Fibroblast of mammary gland (primary cell): ENCODE results near the gene PIK3IP1.

Experiments
- DNase-seq: peaks from one replicate; pipeline ENCODE4 v3.0.0-alpha.2; 2010; ENCODE audit warnings: low read depth
- H3K4me3 ChIP-seq: 2 replicates; pipeline ENCODE4 v1.5.1; 2011; ENCODE audit warnings: low read depth, mild to moderate bottlenecking, low read length, moderate library complexity; ENCODE audit not compliant: control insufficient read depth
- TF ChIP-seq, protein P1 (sequence below): conservative IDR thresholded peaks from 2 replicates; pipeline ENCODE4 v1.5.1; 2011; ENCODE audit warnings: low read depth, low read length, inconsistent platforms; ENCODE audit not compliant: control insufficient read depth, insufficient read depth

PIK3IP1 gene, protein sequence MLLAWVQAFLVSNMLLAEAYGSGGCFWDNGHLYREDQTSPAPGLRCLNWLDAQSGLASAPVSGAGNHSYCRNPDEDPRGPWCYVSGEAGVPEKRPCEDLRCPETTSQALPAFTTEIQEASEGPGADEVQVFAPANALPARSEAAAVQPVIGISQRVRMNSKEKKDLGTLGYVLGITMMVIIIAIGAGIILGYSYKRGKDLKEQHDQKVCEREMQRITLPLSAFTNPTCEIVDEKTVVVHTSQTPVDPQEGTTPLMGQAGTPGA

DNA sequence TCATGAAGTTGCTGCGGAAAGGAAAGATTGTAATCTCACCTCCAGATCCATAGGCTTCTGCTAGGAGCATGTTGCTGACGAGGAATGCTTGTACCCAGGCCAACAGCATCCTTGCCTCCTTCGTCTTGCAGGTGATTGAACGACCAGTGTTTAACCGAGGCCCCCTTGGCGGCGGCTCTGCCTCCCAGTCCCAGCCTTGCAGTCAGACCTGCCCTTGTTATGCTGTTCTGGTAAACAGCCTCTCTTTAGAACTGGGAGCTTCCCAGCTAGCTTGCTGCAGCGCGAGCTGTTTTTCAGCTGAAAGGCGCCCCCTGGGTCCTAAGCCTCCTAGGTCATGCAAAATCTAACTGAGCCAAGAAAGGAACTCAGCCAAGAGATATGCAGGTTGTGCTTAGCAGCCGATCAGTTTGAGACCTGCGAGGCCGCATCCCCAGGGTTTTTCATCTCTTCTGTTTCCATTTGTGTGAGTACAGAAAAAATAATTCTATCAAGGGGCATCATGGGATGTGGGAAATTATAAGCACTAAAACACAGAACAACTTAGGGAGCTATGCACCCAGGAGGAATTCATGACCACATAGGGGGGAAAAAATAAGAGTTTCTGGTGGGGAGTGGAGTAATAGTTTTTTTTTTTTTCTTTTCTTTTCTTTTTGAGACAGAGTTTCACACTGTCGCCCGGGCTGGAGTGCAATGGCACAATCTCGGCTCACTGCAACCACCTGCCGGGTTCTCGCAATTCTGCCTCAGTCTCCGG, at the start of gene PIK3IP1:
TSS of gene PIK3IP1 (minus strand) at position 253 of the 754 bp plus-strand sequence. CDS start at position 109, 144 bp downstream.
- peak within 1 kb of the TSS; percentile 71 for H3K4me3 ChIP-seq
- peak; percentile 87 for DNase-seq
- TF ChIP-seq, protein P1, sequence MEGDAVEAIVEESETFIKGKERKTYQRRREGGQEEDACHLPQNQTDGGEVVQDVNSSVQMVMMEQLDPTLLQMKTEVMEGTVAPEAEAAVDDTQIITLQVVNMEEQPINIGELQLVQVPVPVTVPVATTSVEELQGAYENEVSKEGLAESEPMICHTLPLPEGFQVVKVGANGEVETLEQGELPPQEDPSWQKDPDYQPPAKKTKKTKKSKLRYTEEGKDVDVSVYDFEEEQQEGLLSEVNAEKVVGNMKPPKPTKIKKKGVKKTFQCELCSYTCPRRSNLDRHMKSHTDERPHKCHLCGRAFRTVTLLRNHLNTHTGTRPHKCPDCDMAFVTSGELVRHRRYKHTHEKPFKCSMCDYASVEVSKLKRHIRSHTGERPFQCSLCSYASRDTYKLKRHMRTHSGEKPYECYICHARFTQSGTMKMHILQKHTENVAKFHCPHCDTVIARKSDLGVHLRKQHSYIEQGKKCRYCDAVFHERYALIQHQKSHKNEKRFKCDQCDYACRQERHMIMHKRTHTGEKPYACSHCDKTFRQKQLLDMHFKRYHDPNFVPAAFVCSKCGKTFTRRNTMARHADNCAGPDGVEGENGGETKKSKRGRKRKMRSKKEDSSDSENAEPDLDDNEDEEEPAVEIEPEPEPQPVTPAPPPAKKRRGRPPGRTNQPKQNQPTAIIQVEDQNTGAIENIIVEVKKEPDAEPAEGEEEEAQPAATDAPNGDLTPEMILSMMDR, result peak; percentile 38

DNA sequence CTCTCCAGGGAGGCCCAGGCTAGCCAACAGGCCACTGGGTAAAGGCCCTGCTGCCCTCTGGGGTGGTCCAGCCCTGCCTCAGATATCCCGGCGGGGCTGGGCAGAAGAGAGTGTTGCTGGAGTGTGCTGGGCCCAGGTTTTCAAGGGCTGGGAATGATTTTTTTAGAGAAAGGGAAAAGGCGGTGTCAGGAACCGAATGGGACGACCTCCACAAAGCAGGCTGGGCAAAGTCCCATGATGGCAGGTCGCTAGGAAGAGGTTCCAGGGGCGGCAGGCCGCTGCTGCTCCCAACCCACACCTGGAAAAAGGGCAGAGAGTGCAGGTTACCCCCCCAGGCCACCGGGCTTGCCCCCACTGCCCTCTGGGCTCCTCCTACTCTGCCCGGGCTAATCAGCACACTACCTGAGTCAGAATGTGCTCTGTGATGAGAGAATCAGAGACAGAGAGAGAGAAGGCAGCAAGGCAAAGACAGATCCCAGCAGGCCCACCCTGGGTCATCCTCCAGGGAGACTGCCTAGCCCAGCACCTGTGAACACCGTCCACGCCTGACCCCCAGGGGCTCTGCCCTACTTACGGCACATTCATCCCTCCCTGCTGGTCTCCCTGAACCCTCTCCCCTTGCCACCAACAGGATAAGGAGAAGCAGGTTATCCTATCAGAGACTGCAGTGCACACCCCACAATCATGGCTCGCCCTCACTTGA, 49.2 kb upstream of the PIK3IP1 start:
- TF ChIP-seq, protein P1, result no peak
- no peak for DNase-seq
- H3K4me3 ChIP-seq, result no peak overlapping the region

DNA sequence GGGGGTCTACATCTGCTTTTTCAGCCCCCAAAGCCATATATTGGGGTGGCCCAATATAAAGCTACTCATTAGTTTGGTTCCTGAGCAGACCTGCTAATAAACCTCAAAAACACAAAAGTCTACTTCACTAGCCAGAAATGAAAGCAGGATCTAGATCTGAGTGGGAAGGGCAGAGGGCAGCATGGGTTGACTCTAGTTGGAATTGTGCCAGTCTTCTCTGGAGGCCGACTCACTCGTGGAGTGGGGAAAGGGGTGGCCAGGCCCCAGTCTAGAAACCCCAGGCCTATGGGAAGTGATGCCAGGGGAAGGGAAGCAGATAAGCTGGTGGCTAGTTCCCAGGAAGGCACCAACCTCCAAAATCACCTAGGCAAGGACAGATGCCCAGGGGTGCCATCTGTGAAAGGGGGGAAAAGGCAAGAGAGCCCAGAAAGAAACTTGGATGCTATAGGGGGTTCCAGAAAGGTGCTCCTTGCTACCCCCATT, 48.5 kb upstream of the PIK3IP1 start:
- TF ChIP-seq, protein P1, result no peak
- H3K4me3 ChIP-seq, result no peak overlapping the region
- DNase-seq, result no peak

DNA sequence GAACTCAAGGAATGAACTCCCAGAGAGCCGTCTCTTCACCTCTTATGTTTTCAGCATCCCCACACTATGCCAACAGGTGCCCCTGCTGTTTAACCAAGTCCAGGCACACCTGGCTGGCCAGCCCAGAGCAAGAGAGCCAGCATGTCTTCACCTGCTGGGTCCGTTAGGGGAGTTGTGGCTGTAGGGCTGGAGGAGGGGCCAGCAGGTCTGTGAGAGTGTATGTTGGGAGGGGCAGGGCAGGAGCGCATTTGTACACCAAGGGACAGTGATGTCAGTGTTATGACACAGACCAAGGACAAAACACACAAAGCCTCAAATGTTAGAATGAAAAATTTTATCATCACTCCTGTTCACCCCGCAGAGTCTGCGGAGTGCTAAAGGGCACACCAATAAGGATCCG, 48.1 kb upstream of the PIK3IP1 start:
- TF ChIP-seq, protein P1, result no peak
- DNase-seq, result no peak
- H3K4me3 ChIP-seq, result no peak overlapping the region

DNA sequence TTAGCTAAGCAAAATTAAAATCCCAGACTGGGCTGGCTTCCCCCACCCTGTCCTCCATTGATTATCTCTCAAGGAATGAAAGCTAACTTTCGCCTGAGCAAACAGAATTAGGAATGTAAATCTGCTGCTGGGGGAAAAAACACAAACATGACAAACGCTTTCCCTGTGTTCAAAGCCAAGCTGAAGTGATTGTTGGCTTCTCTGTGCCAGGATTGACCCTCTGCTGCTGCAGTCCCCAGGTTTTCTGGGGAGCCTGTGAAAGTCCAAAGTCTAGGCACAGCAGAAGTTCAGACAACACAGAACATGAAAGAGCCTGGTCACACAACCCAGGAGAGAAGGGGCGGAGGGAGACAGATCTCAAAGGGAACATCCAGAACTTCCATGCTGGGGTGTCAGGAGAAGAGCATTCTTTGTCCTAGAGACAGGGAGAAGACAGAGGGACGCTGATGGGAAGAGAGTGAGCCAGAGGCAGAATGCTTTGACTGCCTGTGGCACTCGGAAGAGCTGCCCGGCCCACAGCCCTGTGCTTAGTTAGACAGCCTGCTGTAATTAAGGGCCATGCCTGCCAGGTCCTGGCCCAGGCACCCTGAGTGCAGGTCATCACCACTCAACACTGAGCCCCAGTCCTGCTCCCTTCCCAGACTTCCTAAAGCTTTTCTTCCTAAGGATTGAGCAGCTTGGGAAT, 47.0 kb upstream of the PIK3IP1 start:
- no peak overlapping the region for H3K4me3 ChIP-seq
- TF ChIP-seq, protein P1, result no peak
- DNase-seq, result no peak

DNA sequence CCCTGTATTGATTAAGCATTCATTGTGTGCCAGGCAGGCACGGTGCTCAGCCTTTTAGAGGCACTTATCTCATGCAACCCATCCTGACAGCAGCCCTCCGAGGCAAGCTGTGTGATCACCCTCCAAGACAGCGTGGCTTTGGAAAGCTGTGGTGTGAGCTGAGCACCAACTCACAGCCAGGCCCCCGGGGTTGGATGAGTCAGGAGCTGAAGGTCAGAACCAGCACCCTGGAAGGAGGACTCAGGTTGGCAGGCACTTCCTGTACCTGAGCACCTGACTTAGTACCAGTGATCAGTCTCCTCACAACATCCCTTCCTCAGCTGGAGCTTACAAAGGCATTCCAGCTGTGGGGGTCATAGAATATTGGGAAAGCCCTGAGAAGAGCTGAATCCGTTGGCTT, 44.9 kb upstream of the PIK3IP1 start:
- TF ChIP-seq, protein P1, result no peak
- no peak overlapping the region for H3K4me3 ChIP-seq
- peak; percentile 22 for DNase-seq
